GM18861 (cell line): Measurements from ENCODE around the gene MYBBP1A.
"Not testable (repeated sequence)": the region's sequence is repeated elsewhere in the genome, so short reads cannot be mapped to it uniquely, and the experiment has no call there.

ENCODE experiments used
- ATAC-seq: cut with Tn5 transposase; IDR thresholded peaks from one replicate; pipeline ENCODE4 v1.9.1; 2021; ENCODE audit not compliant: unreplicated experiment

MYBBP1A gene

GRCh38 chr17:4588898-4589625 lies 33.9 kb upstream of the MYBBP1A start:
- ATAC-seq, result no peak

GRCh38 chr17:4588391-4588790 lies 33.2 kb upstream of the MYBBP1A start:
- ATAC-seq, result no peak

GRCh38 chr17:4587803-4588202 lies 32.6 kb upstream of the MYBBP1A start:
- no peak for ATAC-seq

DNA sequence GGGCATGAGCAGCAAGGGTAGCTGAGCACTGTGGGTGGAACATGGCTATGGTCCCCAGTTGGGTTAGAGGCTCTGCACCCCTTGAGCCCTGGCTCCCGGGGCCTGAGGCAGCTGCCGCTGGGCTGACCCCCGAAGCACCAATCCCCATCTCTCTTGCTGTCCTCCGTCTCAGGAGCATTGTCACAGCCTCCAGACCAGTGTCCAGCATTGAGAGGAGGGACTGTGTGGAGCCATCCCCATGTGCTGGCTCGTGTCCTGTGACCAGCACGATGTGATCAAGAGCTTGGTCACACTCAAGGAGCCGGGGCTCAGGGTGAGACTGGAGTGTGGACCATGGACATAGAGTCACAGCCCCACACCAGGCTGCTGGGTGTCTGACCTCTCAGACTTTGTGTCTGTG lies 32.0 kb upstream of the MYBBP1A start:
- no peak for ATAC-seq

DNA sequence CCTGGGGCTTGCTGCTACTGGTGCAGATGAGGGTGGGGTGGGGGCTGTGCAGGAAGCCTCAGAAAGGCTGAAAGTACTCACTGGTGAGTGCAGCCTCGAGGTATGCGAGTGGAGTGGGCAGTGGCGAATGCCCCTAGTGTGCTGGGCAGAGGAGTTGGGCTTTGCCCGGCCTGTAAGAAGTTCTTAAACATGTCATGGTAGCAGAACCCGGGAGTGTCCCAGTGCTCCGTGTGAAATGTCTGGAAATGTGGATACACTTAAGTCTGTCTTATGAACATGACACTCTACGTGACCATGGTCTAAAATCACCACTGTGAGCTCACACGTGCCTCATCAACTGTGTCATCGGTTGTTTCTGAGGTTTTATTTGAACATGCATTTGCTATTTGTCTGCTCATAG lies 30.9 kb upstream of the MYBBP1A start:
- ATAC-seq, result no peak

DNA sequence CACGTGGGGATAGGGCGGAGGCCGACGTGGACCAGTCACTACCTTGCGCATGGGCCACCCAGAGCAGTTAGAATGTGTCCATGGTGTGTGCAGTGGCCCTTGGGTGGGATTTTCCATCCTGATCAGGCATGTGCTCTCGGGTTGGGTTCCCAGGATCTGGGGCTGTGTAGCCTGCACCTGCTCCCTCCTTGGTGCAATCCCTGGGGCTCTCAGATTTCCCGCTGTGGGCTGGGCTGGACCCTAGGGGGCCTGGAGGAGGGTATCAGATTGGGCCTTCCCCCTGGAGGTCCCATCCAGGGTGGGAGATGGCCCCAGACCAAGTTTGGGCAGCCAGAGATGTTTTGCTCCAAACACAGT lies 30.4 kb upstream of the MYBBP1A start:
- ATAC-seq, result no peak

DNA sequence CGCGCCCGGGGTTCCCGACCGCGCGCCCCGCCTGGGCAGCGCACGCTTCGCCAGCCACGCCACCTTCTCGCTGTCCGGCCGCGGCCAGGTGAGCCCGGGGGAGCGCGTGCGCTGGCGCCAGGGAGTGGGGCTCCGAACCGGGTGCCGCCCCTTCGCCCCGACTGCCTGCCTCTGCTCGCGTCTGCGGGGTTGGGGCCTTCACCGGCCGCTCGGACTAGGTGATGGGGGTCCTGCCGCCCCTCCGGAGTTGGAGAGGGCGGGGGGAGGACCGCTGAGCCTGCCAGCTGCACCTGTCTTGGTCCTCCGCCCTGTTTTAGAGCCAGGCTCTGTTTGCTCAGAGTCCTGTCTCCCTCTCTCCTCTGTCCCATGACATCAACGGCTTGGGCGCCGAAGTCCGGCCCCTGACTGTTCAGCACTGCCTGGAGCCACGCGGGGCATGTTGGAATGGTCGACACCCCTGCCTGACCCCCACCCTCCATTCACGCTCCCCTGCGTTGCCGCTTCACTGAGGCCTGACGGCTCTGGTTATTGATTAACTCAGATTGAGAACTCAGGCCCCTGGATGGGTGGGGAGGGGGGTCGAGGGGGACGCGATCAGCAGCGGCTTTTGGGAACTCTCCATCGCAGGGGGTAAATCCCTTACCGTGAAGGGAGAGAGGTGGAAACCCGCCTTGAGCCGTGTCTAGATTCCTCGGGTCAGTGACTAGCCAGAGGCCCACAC lies 29.9 kb upstream of the MYBBP1A start:
- ATAC-seq, result no peak

DNA sequence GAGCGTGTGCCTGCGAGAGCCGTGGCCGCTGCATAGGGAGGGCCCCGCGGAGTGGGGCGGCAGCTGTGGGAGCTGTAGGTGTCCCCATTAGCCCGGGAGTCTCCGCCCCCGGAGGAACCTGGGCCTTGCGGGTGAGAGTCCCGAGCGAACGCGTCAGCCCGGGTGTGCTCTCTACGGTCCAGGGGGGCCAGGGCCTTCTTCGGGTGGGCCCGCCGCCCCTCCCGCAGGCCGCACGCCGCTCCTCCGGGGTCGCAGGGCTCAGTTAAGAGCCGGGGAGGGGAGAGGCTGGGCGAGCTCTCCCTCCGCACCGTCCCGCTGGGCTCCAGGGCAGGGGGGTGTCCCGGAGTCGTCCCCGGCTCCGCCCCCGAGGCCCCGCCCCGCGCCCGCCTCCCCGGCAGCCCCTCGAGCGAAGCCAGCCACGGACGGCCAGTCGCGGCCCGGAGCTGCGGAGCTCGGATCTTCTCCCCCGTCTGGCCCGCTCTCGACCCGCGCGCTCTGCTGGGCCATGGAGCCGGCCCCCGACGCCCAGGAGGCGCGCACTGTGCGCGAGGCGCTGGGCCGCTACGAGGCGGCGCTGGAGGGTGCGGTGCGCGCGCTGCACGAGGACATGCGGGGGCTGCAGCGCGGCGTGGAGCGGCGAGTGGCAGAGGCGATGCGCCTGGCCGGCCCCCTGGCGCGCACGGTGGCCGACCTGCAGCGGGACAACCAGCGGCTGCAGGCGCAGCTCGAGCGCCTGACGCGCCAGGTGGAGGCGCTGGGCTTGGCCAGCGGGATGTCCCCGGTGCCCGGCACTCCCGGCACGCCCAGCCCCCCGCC lies 29.1 kb upstream of the MYBBP1A start, which contains the start of gene SMTNL2:
TSS of gene SMTNL2 (plus strand) at position 429 of the 816 bp plus-strand sequence. CDS start at position 506, 77 bp downstream.
- no peak for ATAC-seq

GRCh38 chr17:4583782-4584100 lies 28.6 kb upstream of the MYBBP1A start:
- no peak for ATAC-seq

DNA sequence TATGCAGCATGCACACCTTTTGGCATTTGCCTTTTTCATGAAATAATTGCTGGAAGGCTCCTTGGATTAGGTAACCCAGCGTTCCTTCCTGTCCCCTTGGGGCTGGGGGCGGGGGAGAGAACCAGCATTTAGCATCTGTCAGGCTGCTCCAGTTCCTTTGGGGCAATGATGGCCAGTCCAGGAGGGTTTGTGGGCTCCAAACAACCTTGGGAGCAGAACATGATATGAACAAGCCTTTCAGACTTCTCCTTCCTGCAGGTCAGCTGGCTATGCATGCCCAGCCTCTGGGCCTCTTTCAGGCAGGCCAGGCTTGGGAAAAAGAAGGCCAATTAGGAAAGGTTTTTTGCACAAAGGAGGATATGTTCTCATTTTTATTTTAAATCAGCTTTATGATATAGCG lies 28.0 kb upstream of the MYBBP1A start:
- no peak for ATAC-seq

- ATAC-seq, result no peak
These were observed 27.5 kb upstream of the MYBBP1A start for GRCh38 chr17:4582691-4583090.

GRCh38 chr17:4582101-4582501 lies 26.9 kb upstream of the MYBBP1A start:
- ATAC-seq, result no peak

DNA sequence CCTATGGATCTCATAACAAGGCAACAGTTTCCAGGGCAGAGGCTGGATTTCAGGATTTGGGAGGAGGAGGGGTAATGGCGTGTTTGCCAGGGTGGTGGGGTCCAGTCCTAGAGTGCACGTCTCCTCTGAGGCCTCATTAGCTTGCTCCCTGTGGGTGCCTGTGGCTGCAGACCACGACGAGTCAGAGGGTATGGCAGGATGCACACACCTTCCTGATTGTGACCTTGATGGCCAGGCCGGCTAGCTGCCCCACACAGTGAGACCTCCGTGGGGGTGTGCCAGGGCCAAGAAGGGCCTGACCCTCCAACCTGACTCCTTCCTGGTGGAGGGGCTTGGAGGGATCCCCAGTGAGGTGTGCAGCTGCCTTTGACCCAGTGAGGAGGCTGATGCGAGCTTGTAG lies 25.1 kb upstream of the MYBBP1A start:
- ATAC-seq, result no peak

- ATAC-seq, result no peak
These were observed 24.5 kb upstream of the MYBBP1A start for GRCh38 chr17:4579678-4580077.

GRCh38 chr17:4578349-4578748 lies 23.2 kb upstream of the MYBBP1A start:
- not testable (repeated sequence) for ATAC-seq

- ATAC-seq, result no peak
These were observed 22.3 kb upstream of the MYBBP1A start for GRCh38 chr17:4577386-4577993.

DNA sequence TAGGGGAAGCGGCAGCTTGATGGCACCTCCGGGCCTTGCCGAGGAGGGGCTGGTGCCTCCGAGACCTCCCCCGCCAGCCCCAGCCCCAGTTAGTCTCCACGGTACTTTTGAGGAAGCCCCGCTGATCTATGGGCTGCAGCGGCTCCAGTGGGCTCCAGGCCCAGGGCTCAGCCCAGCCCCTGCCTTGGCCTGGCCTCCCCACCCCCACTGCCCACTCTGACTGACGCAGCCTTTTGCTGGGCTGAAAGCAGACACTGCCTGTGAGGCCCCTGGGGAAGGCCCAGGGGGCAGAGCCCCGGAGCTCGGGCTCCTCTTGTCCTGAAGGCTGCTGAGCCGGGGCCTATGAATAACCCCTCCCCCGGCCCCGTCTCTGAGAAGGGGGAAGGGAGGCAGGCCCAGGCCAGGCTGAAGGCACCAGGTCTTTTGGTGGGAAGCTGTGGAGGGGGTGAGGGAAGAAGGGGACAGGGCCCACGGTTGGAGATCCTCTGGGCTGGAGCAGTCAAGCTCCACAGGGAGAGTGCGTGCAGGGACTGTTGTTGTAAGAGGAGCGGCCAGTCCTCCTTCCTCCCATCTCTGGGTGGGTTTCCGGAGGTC lies 21.6 kb upstream of the MYBBP1A start:
- ATAC-seq, result no peak

DNA sequence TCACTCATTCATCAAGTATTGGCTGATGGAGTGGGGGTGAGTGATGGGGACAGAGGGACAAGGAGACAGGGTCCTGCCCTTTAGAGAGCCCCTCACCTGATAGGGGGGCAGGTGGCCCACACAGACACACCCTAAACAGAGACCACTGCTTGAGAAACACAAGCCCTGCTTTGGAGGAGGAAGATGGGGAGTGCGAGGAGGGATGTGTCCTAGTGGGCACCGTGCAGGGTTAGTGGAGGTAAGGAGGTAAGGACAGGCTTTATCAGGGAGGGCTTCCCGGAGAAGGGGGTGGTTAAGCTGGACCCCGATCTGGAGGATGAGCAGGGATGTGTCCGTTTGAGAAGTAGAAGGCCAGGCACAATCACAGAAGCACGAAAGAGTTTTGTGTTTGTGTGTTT lies 21.0 kb upstream of the MYBBP1A start:
- no peak for ATAC-seq

- no peak for ATAC-seq
These were observed 19.4 kb upstream of the MYBBP1A start for GRCh38 chr17:4574448-4575045.

GRCh38 chr17:4573669-4574068 lies 18.5 kb upstream of the MYBBP1A start:
- no peak for ATAC-seq

DNA sequence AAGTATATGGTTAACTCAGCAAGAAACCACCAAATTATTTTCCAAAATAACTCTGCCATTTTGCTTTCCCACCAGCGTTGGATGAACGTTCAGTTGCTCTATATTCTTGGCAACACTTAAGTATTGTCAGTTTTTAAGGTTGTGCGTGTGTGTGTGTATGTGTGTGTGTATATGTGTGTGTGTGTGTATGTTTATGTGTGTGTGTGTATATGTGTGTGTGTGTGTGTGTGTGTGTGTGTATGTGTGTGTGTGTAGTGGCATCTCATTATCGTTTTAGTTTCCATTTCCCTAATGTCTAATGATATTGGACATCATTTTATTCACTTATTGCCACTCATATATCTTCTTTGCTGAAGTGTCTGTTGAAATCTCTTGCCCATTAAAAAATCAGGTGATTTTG lies 17.9 kb upstream of the MYBBP1A start:
- no peak for ATAC-seq
